ENCODE results near the gene CAMTA2. TPM values are rescaled to one million over a fixed set of nuclear protein-coding genes. Genes with fewer than 3 reads are reported as not detected.

Gene CAMTA2, protein sequence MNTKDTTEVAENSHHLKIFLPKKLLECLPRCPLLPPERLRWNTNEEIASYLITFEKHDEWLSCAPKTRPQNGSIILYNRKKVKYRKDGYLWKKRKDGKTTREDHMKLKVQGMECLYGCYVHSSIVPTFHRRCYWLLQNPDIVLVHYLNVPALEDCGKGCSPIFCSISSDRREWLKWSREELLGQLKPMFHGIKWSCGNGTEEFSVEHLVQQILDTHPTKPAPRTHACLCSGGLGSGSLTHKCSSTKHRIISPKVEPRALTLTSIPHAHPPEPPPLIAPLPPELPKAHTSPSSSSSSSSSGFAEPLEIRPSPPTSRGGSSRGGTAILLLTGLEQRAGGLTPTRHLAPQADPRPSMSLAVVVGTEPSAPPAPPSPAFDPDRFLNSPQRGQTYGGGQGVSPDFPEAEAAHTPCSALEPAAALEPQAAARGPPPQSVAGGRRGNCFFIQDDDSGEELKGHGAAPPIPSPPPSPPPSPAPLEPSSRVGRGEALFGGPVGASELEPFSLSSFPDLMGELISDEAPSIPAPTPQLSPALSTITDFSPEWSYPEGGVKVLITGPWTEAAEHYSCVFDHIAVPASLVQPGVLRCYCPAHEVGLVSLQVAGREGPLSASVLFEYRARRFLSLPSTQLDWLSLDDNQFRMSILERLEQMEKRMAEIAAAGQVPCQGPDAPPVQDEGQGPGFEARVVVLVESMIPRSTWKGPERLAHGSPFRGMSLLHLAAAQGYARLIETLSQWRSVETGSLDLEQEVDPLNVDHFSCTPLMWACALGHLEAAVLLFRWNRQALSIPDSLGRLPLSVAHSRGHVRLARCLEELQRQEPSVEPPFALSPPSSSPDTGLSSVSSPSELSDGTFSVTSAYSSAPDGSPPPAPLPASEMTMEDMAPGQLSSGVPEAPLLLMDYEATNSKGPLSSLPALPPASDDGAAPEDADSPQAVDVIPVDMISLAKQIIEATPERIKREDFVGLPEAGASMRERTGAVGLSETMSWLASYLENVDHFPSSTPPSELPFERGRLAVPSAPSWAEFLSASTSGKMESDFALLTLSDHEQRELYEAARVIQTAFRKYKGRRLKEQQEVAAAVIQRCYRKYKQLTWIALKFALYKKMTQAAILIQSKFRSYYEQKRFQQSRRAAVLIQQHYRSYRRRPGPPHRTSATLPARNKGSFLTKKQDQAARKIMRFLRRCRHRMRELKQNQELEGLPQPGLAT
- total RNA-seq, result 11.8 and 14.2 TPM in 2 replicates

DNA sequence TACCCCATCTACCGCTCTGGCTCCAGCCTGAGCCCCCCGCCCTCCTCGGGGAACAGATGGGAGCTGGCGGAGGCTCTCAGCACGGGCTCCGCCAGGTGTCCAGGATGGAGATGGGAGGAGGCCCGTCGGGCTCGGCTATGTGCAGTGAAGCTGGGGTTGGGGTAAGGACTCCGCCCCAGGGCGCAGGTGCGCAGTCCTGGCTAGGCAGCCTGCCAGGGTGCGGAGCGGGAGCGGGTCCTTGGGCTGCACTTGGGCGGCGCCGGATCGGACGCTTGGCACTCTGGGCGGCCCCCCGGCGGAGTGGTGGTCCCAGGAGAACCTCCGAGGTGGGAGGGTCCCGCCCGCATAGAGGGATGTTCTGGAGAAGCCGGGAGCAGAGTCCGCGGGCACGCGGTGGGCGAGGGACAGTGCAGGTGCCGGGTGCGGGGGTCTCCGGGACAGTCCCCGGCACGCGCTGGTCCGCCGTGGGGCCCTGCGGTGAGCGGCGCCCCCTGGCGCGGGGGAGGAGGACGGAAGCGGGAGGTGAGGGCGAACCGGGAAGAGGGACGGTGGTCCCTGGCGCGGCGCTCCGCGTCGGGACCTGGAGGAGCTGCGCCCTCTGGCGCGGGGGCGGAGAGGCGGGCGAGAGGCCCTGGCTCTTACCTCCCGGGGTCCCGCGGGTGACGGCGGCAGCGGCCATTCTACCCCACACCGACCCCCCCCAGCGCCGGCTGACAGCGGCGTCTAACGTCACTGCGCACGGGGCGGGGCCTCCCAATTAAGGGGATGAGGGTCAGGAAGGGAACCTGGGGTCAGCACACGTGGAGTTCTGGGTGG is at the start of gene CAMTA2:
CAMTA2 (minus strand) TSS at position 725 of the 816 bp plus-strand sequence. CDS start 1,453 bp downstream, outside the sequence.

DNA sequence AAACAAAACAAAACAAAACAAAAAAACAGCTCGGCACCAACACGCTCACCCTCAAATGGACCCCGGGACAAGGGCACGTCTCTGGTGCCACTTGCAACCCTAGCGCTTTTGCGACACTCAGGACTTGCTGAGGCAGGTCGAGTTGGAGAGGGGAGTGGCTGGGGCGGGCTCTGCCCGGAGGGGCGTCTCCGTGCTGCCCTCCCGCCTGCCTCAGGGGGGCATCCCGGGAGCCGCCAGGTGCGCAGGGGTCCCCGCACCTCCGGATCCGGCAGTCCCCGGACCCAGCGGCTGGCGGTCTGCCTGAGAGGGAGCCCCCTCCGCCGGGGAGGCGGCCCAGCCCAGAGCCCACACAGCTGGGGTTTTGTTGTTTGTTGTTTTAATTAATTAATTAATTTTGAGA is 47.8 kb upstream of the CAMTA2 start, which contains the start of gene SLC52A1:
SLC52A1 (minus strand) TSS at position 112 of the 400 bp plus-strand sequence. CDS start 820 bp downstream, outside the sequence.

DNA sequence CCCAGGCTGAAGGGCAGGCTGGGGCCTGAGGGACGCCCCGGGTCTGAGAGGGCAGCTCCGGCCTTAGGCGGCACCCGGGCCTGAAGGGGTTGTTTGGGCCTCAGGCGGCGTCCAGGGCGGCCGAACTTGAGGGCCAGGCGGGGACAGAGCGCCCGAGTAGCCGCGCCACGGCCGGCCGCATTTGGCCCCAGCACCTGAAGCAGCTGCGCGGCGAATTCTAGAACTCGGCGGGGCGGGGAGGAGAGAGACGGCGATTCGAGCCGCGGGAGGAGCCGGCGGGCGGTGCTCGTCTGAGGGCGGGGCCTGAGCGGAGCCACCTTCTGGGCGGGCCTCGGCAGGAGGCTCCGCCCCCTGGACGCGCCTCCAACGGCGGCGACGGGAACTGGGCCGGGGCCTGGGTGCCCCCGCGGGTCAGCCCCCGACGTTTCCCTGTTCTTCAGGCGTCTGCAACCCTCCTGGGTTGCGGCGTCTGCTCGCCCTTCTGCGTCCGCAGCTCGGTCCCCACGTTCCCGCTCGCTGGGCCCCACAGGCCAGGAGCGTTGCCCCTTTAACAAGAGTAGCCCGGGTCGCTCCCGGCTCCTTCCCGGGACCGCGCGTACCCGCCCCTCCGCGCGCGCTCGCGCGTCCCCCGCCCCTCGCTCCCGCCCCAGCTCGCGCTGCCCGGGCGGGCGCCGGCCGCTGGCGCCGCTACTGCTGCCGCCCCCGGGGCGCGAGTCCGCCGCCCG is 10.0 kb upstream of the CAMTA2 start, which contains the start of the genes INCA1 and KIF1C:
INCA1 (minus strand) TSS at position 221 of the 725 bp plus-strand sequence. CDS start 3,085 bp downstream, outside the sequence.
KIF1C (plus strand) TSS at position 649 of the 725 bp plus-strand sequence. CDS start 2,297 bp downstream, outside the sequence.

DNA sequence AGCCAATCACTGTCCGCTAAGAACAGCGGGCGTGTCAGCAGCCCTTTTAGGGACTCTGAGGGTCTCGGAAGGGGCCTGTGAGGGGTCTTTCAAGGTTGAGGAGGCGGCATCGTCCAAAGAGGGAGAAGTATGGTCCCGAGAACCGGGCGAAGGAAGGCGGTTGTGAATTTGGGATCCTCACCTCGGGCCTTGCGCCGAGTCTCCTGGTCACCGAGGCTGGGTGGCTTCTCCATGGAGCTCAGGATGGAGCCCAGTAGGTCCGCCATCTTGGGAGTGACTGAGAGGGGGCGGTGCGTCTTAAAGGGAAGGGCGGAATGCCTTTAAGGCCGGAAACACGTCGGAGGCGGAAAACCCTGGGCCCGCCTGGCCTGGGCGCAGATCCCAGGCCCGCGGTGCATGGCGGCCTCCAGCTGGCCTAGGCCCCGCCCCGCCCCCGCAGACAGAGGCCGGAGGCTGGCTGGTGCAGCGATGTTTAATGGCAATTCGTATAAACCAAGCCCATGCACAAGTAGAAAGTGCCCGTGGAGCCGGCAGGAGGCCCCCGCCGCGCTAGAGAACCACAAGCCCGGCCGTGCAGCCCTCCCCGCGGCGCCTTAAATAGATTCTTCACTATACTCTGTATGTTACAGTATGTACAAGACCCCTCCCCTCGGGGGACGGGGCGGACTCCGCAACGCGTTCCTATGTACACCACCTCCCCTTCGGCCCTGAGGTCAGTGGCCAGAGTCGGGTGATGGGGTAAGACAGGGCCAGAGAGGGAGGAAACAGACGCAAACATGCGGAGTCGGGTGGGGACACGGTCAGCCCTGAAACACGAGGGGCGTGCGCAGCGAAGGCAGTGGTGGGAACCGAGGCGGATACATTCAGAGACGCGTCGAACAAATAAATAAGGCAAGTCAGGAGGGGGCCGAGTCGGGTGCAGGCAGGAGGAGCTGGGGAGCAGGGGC is 19.7 kb downstream of the CAMTA2 start, which contains the start of gene SPAG7:
SPAG7 (minus strand) TSS at position 279 of the 947 bp plus-strand sequence; CDS start at position 266, 13 bp downstream.

DNA sequence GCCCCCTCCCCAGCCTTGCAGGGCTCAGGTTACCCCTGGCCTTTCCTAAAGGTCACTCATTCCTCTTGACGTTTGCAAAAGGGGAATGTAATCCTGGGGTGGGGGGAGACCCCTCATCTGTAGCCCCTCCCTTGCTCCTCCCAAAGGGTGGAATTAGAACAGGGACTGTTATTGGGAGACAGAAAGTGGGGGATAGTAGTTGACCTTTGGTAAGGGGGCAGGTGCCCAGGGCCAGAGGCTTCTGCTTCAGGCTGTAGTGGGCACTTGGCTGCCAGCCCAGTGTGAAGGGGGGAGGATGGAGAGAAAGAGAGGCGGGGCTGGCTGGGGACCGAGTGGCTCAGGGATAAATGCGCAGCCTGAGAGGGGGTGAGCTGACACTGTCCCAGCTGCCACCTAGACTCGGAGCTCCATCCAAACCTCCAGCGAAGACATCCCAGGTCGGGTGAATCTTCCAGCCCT is 36.7 kb downstream of the CAMTA2 start, which contains the start of gene ENO3:
ENO3 (plus strand) TSS at position 374 of the 459 bp plus-strand sequence. CDS start 711 bp downstream, outside the sequence.

DNA sequence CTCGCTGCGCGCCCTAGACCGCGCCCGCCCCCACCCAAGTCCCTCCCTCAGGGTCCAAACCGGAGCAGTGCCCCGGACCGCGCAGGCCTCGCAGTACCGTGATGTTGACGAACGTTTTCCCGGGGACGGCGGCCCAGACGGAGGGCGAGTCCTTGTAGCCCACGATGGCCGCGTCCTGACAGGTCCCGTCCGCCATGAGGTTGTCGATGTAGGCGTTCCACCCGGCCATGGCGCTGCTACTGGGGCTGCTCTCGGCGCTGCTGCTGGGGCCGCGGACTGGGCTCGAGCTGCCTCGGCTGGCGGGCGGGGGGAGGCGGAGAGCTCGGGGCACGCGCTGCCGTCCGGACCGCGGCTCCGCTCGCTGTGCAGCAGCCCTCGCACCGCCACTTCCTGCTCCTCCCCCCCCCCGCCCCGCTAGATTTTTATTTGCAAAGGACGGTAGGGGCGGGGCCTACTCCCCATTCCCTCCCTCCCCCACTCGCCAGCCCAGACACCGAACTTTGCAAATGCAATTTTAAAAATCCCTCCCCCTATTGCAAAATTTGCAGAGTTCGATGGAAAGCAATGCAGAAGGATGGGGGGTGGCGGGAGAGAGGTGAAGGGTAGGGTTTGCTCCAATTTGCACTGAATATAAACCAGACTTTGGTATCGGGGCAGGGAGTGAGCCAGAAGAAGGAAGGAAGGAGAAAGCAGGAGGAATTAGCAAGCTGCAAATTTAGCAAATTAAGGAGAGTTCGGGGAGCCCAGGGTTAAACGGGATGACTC is 39.1 kb downstream of the CAMTA2 start, which contains the start of gene PFN1:
PFN1 (minus strand) TSS at position 365 of the 765 bp plus-strand sequence; CDS start at position 229, 136 bp downstream.

DNA sequence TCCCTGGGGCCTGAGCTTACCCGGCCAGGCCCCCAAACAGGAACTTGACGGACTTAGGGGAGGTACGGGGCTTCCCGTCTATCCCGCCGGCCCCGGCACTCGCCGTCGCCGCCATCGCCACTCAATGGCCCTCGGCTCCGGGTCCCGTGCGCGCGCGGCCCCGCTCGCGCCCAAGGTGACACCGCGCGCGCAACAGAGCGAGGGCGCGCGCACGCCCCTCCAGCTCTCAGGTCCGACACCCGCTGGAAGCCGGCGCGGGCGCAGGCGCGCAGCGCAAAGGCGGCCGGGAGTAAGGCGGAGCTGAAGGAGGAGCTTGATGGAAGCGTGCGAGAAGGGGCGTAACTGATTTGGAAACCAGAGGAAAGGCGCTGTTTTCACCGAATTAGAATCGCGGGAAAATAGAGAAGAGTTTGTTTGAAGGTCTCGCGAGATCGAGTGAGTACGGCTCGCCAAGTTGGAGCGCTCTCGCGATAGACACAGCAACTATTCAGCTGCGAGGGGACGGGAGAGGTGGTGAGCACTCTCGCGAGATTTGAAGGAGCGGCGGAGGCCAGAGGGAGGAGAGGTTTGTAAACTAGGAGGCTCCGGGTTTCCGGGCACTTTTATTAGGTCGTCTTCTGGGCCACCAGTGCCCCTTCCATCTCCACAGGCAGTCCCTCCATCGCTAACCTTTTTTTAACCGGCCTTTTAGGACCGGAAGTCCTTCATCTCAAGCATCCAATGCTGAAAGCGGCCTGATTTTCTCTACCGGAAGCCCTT is 47.5 kb downstream of the CAMTA2 start, which contains the start of the genes RNF167 and SLC25A11:
RNF167 (plus strand) TSS at position 473 of the 759 bp plus-strand sequence. CDS start 642 bp downstream, outside the sequence.
SLC25A11 (minus strand) TSS at position 251 of the 759 bp plus-strand sequence; CDS start at position 115, 136 bp downstream.

DNA sequence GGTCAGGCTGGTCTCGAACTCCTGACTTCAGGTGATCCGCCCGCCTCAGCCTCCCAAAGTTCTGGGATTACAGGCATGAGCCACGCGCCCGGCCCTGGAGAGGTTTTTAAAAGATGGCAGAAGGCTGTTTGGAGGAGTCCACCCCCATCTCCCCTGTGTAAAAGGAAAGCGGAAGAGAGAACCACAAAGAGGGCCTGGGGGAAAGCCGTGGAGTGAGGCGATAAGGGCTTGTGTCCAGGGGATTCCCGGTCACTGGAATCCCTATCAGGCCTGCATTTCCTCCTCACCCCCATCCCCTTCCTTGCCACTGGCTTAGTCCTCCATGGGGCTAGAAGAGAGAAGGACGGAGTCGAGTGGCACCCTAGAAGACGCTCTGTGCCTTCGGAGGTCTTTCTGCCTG is 55.5 kb downstream of the CAMTA2 start, which contains the start of gene GP1BA:
GP1BA (plus strand) TSS at position 315 of the 400 bp plus-strand sequence. CDS start 328 bp downstream, outside the sequence.

Other genes with a start within 250 kb of the CAMTA2 start
- gene ZMYND15, start 247.8 kb downstream of the CAMTA2 start, total RNA-seq, result 0.07 and 0.10 TPM in 2 replicates
- gene CXCL16, start 247.7 kb downstream of the CAMTA2 start, total RNA-seq, result 10.3 and 11.9 TPM in 2 replicates
- not detected in 2 replicates for gene TM4SF5, start 215.8 kb downstream of the CAMTA2 start, total RNA-seq
- 0.13 and 0.44 TPM in 2 replicates for gene VMO1, start 201.3 kb downstream of the CAMTA2 start, total RNA-seq
- not detected in 2 replicates for gene GLTPD2, start 198.7 kb downstream of the CAMTA2 start, total RNA-seq
- 334 and 357 TPM in 2 replicates for gene PSMB6, start 191.5 kb downstream of the CAMTA2 start, total RNA-seq
- 18.0 and 18.8 TPM in 2 replicates for gene PLD2, start 180.5 kb downstream of the CAMTA2 start, total RNA-seq
- 30.3 and 30.9 TPM in 2 replicates for gene MINK1, start 154.3 kb downstream of the CAMTA2 start, total RNA-seq
- 0.30 and 0.93 TPM in 2 replicates for gene C17orf107, start 88.1 kb downstream of the CAMTA2 start, total RNA-seq
- 1.5 and 2.5 TPM in 2 replicates for gene CHRNE, start 84.6 kb downstream of the CAMTA2 start, total RNA-seq
- 0.05 TPM in 1 of 2 replicates, not detected in the other for gene GP1BA, start 55.4 kb downstream of the CAMTA2 start, total RNA-seq
- gene SLC25A11, start 47.6 kb downstream of the CAMTA2 start, total RNA-seq, result 45.6 and 62.0 TPM in 2 replicates
- 41.0 and 49.0 TPM in 2 replicates for gene RNF167, start 47.4 kb downstream of the CAMTA2 start, total RNA-seq
- 1,622 and 1,639 TPM in 2 replicates for gene PFN1, start 39.1 kb downstream of the CAMTA2 start, total RNA-seq
- 0.10 TPM in 1 of 2 replicates, not detected in the other for gene ENO3, start 36.6 kb downstream of the CAMTA2 start, total RNA-seq
- gene SPAG7, start 19.9 kb downstream of the CAMTA2 start, total RNA-seq, result 80.1 and 81.1 TPM in 2 replicates
- 0.39 TPM in 1 of 2 replicates, not detected in the other for gene INCA1, start 9.8 kb upstream of the CAMTA2 start, total RNA-seq
- gene KIF1C, start 10.3 kb upstream of the CAMTA2 start, total RNA-seq, result 90.9 and 96.7 TPM in 2 replicates
- 0.69 and 1.00 TPM in 2 replicates for gene SLC52A1, start 47.8 kb upstream of the CAMTA2 start, total RNA-seq
- 0.94 and 1.1 TPM in 2 replicates for gene ZFP3, start 90.8 kb upstream of the CAMTA2 start, total RNA-seq
- 4.0 and 5.0 TPM in 2 replicates for gene ZNF232, start 124.2 kb upstream of the CAMTA2 start, total RNA-seq
- not detected in 2 replicates for gene USP6, start 128.4 kb upstream of the CAMTA2 start, total RNA-seq
- 2.2 and 3.5 TPM in 2 replicates for gene ZNF594, start 204.2 kb upstream of the CAMTA2 start, total RNA-seq
- not detected in 2 replicates for gene SCIMP, start 247.2 kb upstream of the CAMTA2 start, total RNA-seq